Measurements from ENCODE around the gene GNB1L.
A peak's percentile ranks its signal among the peaks of the same experiment; 100 is the strongest.

Gene GNB1L

GRCh38 chr22:19859861-19860510 lies 5.3 kb upstream of the GNB1L start:
- DNase-seq = no peak

GRCh38 chr22:19857382-19857781 lies 2.7 kb upstream of the GNB1L start:
- no peak for DNase-seq

GRCh38 chr22:19855504-19856409 lies 1.1 kb upstream of the GNB1L start:
- DNase-seq = peak; percentile 76

- DNase-seq = no peak
These were observed 546 bp downstream of the GNB1L start for GRCh38 chr22:19853879-19854777.

GRCh38 chr22:19853058-19853878 lies 1.4 kb downstream of the GNB1L start:
- DNase-seq = no peak

GRCh38 chr22:19852177-19852781 lies 2.4 kb downstream of the GNB1L start:
- no peak for DNase-seq

- DNase-seq = no peak
These were observed 3.1 kb downstream of the GNB1L start for GRCh38 chr22:19851291-19852176.

GRCh38 chr22:19850763-19851109 lies 3.9 kb downstream of the GNB1L start:
- DNase-seq = no peak

- no peak for DNase-seq
These were observed 4.6 kb downstream of the GNB1L start for GRCh38 chr22:19849835-19850762.

GRCh38 chr22:19848298-19849224 lies 6.1 kb downstream of the GNB1L start:
- no peak for DNase-seq

- DNase-seq = no peak
These were observed 7.4 kb downstream of the GNB1L start for GRCh38 chr22:19847345-19847632.

- no peak for DNase-seq
These were observed 7.9 kb downstream of the GNB1L start for GRCh38 chr22:19846620-19847344.

GRCh38 chr22:19845054-19845722 lies 9.5 kb downstream of the GNB1L start:
- DNase-seq = no peak

GRCh38 chr22:19844377-19845053 lies 10.2 kb downstream of the GNB1L start:
- no peak for DNase-seq

GRCh38 chr22:19843857-19844376 lies 10.8 kb downstream of the GNB1L start:
- no peak for DNase-seq

GRCh38 chr22:19843107-19843856 lies 11.4 kb downstream of the GNB1L start:
- peak; percentile 55 for DNase-seq
